GM19023 (cell line): ENCODE results near the gene MXD4.
"Not testable (repeated sequence)": the region's sequence is repeated elsewhere in the genome, so short reads cannot be mapped to it uniquely, and the experiment has no call there.

Source experiments
- ATAC-seq: cut with Tn5 transposase; IDR thresholded peaks from one replicate; pipeline ENCODE4 v1.9.1; 2021; ENCODE audit warnings: mild to moderate bottlenecking, moderate library complexity; ENCODE audit not compliant: unreplicated experiment

The MXD4 gene

GRCh38 chr4:2276581-2277325, 14.8 kb upstream of the MXD4 start:
- no peak for ATAC-seq

GRCh38 chr4:2275546-2276251, 13.8 kb upstream of the MXD4 start:
- ATAC-seq, result no peak

- not testable (repeated sequence) for ATAC-seq
These were observed 13.1 kb upstream of the MXD4 start for GRCh38 chr4:2275044-2275397.

GRCh38 chr4:2274320-2275043, 12.6 kb upstream of the MXD4 start:
- ATAC-seq, result no peak

GRCh38 chr4:2273657-2274319, 11.9 kb upstream of the MXD4 start:
- ATAC-seq, result no peak

GRCh38 chr4:2273221-2273620, 11.3 kb upstream of the MXD4 start:
- ATAC-seq, result no peak

GRCh38 chr4:2272828-2273120, 10.9 kb upstream of the MXD4 start:
- no peak for ATAC-seq

GRCh38 chr4:2272026-2272827, 10.3 kb upstream of the MXD4 start:
- ATAC-seq, result no peak

- no peak for ATAC-seq
These were observed 9.5 kb upstream of the MXD4 start for GRCh38 chr4:2271279-2272025.

- no peak for ATAC-seq
These were observed 8.6 kb upstream of the MXD4 start for GRCh38 chr4:2270341-2271165.

- no peak for ATAC-seq
These were observed 7.8 kb upstream of the MXD4 start for GRCh38 chr4:2269618-2270163.

GRCh38 chr4:2269206-2269531, 7.3 kb upstream of the MXD4 start:
- ATAC-seq, result no peak

GRCh38 chr4:2268357-2269205, 6.7 kb upstream of the MXD4 start:
- no peak for ATAC-seq

- ATAC-seq, result no peak
These were observed 5.9 kb upstream of the MXD4 start for GRCh38 chr4:2267841-2268240.

- ATAC-seq, result no peak
These were observed 5.5 kb upstream of the MXD4 start for GRCh38 chr4:2267320-2267811.

GRCh38 chr4:2266821-2267220, 4.9 kb upstream of the MXD4 start:
- no peak for ATAC-seq

- no peak for ATAC-seq
These were observed 4.3 kb upstream of the MXD4 start for GRCh38 chr4:2266181-2266580.
